Kidney tubule cell (primary cell): ENCODE data around the gene SLC22A9.

Source experiments
- DNase-seq: peaks from one replicate; pipeline ENCODE4 v3.0.0-alpha.2; 2018; ENCODE audit warnings: low spot score

Gene SLC22A9

DNA sequence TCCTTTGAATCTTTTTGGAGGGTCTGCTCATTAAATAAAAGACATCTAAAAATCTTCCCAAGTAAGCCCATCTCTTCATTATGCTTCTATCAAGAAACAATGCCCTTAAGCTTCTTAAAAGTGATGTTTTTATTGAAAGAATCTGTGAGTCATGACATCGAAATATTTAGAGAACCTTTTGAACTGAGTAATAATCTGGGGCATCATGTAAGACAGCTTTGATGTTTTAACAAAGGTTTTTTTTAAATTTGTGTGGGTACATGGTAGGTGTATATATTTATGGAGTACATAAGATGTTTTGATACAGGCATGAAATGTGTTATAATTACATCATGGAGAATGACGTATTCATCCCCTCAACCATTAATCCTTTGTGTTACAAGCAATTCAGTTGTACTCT, 74.6 kb downstream of the SLC22A9 start:
- no peak for DNase-seq

- DNase-seq, result no peak
Observed at GRCh38 chr11:63445118-63445517, 75.5 kb downstream of the SLC22A9 start.

DNA sequence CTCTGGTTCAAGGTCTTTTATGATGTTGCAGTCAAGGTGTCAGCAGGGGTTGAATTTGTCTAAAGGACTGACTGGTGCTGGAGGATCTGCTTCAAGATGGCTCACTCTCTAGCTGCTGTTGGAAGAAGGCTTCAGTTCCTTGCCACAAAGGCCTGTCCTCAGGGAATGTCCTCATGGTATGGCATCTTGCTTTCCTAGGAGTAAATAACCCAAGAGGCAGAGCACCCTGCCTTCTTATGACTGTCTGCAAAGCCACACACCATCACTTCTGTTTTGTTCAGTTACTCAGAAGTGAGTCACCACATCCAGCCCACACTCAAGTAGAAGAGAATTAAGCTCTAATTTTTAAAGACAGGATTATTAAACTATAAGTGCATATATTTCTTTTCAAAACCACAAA, 76.1 kb downstream of the SLC22A9 start:
- peak; percentile 56 for DNase-seq

GRCh38 chr11:63448646-63449045, 79.1 kb downstream of the SLC22A9 start:
- DNase-seq, result no peak

DNA sequence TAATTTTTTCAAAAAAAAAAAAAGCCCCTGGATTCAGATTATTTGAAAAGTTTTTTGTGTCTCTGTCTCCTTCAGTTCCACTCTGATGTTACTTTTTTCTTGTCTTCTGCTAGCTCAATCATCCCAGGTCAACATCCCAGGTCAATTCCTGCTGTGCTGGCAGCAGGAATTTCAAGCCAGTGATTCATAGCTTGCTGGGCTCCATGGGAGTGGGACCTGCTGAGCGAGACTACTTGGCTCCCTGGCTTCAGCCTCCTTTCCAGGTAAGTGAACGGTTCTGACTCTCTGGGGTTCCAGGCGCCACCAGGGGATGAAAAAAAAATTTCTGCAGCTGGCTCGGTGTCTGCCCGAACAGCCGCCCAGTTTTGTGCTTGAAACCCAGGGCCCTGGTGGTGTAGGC, 90.0 kb downstream of the SLC22A9 start:
- DNase-seq, result peak; percentile 44
